Left lung (tissue), 10 donors: ENCODE results near the gene MRGPRF. TPM values are rescaled to one million over a fixed set of nuclear protein-coding genes. Genes with fewer than 3 reads are reported as not detected.
"Not testable (repeated sequence)": the region's sequence is repeated elsewhere in the genome, so short reads cannot be mapped to it uniquely, and the experiment has no call there.

ENCODE experiments used
- ATAC-seq: fragments of 200-7000 bp; cut with Tn5 transposase; one replicate; pipeline ENCODE4 v1.9.1; 2020; ENCODE audit warnings: moderate library complexity
- DNase-seq, 4 donors: peaks; one replicate each; pipeline ENCODE4 v3.0.0-alpha.2; 2013 to 2020
- H3K27ac ChIP-seq, 2 donors: fragments of 200-600 bp; sonication (generic) in 1 of 2; one replicate each; pipeline versions ENCODE4 v1.5.0 to v1.8.0; 2020 to 2021
- H3K27me3 ChIP-seq, 2 donors: fragments of 200-600 bp; sonication (generic) in 1 of 2; one replicate each; pipeline versions ENCODE4 v1.5.0 to v1.8.0; 2020 to 2021
- H3K36me3 ChIP-seq, 2 donors: fragments of 200-600 bp; sonication (generic) in 1 of 2; one replicate each; pipeline versions ENCODE4 v1.5.0 to v1.8.0; 2020 to 2021
- H3K4me1 ChIP-seq, 2 donors: fragments of 200-600 bp; one replicate each; pipeline ENCODE4 v1.8.0; 2021
- H3K4me3 ChIP-seq, 2 donors: fragments of 200-600 bp; sonication (generic) in 1 of 2; one replicate each; pipeline versions ENCODE4 v1.5.0 to v1.8.0; 2020 to 2021; ENCODE audit warnings: mild to moderate bottlenecking in 1 of 2
- H3K9me3 ChIP-seq, 2 donors: fragments of 200-600 bp; sonication (generic) in 1 of 2; one replicate each; pipeline versions ENCODE4 v1.5.0 to v1.8.0; 2020 to 2021
- intact Hi-C, 2 donors: fragments of 100-400 bp; cut with DNase I; formaldehyde crosslinking; loops; one replicate each; pipeline versions ENCODE4 v1.11.2 to v1.14.2; 2022
- polyA plus RNA-seq, 6 donors: library from polyadenylated mRNA; unstranded; fragments of 120-200 nt; gene quantifications; one replicate each; pipeline ENCODE4 v1.2.1, GENCODE V29; 2013; ENCODE audit not compliant: insufficient read length in 6 of 6
- total RNA-seq, 2 donors: library from RNA; stranded (reverse); fragmentation: NEBNext Ultra II Directional; extraction: Animal tissue kit (Norgen Biotek cat#: 25700); gene quantifications; one replicate each; pipeline ENCODE4 v1.2.1, GENCODE V29; 2021
- TF ChIP-seq, protein P1 (sequence below), 2 donors: fragments of 200-600 bp; sonication (generic) in 1 of 2; IDR thresholded peaks; one replicate each; pipeline versions ENCODE4 v1.5.0 to v1.8.0; 2021; ENCODE audit warnings: antibody characterized with exemption in 2 of 2
- donor health status: DM: no; HTN: yes; CAD: no.
- donor health status: DM: no; HTN: no; CAD: no.

MRGPRF gene
- total and polyA plus RNA-seq, 8 donors, result 4.2 to 22.6 (median 6.2) TPM

DNA sequence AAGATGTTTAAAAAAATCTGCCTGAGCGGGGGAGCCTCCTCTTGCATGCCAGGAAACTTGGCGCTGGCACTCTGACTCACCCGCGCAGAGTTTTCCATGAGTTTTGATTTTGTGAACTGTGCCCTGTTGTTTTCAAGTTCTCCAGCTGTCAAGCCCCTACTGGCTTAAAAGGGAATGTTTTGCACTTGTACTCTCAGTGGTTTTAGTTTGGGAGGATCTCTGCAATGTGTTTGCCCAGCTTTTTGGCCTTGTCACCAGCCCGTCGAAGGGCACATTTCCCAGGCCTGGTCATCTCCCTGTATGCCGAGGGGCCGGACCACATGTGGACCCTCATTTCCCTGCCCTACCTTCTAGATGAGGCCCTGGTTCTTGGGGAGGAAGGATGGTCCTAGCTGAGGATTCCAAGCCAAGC, 12.2 kb downstream of the MRGPRF start:
- H3K27me3 ChIP-seq, result peaks cover 0 to 46% of the 10 kb centered on the region in 2 donors
- peak; percentile 13 to 59 (median 30) for DNase-seq
- no peak overlapping the region for H3K4me3 ChIP-seq
- peaks cover 0 to 7% of the 10 kb centered on the region in 2 donors for H3K4me1 ChIP-seq
- TF ChIP-seq, protein P1, sequence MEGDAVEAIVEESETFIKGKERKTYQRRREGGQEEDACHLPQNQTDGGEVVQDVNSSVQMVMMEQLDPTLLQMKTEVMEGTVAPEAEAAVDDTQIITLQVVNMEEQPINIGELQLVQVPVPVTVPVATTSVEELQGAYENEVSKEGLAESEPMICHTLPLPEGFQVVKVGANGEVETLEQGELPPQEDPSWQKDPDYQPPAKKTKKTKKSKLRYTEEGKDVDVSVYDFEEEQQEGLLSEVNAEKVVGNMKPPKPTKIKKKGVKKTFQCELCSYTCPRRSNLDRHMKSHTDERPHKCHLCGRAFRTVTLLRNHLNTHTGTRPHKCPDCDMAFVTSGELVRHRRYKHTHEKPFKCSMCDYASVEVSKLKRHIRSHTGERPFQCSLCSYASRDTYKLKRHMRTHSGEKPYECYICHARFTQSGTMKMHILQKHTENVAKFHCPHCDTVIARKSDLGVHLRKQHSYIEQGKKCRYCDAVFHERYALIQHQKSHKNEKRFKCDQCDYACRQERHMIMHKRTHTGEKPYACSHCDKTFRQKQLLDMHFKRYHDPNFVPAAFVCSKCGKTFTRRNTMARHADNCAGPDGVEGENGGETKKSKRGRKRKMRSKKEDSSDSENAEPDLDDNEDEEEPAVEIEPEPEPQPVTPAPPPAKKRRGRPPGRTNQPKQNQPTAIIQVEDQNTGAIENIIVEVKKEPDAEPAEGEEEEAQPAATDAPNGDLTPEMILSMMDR (IDR thresholded peaks at IDR 0.05), result no peak
- H3K27ac ChIP-seq, result no peak overlapping the region
- H3K9me3 ChIP-seq, result no peaks in the 10 kb centered on the region
- peak; percentile 45 for ATAC-seq
- intact Hi-C loops, result no loop called here
- no peaks in the 10 kb centered on the region for H3K36me3 ChIP-seq

DNA sequence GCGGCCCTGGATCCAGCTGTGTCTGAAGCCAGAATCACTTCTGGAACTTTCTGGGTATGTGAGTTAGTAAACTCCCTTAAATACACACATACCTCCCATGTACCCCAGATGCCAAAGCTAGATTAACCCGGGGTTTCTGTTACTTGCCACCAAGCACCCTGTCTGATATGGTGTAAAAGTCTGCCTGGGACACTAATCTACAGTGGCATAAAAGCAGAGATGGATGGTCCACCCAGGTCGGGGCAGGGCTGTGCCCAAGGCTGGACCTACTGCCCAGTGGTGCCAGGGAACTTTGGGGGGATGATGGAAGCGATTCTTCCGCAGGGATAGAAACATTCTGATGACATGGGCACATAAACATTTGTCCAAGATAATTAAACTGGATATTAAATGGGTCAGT, 12.7 kb downstream of the MRGPRF start:
- Histone ChIP-seq H3K4me1 (peaks cover 0 to 7% of the 10 kb centered on the region in 2 donors), H3K9me3 (no peaks in the 10 kb centered on the region), H3K36me3 (no peaks in the 10 kb centered on the region), H3K27me3 (peaks cover 0 to 42% of the 10 kb centered on the region in 2 donors), H3K4me3 (no peak overlapping the region), H3K27ac (no peak overlapping the region)
- DNase-seq (peak in 1 of 4 donors; percentile 22), ATAC-seq (no peak)
- intact Hi-C loops, result no loop called here
- TF ChIP-seq, protein P1 (IDR thresholded peaks at IDR 0.05), result no peak

GRCh38 chr11:68999748-69000355, 13.2 kb downstream of the MRGPRF start:
- intact Hi-C loops, result not testable (repeated sequence)

DNA sequence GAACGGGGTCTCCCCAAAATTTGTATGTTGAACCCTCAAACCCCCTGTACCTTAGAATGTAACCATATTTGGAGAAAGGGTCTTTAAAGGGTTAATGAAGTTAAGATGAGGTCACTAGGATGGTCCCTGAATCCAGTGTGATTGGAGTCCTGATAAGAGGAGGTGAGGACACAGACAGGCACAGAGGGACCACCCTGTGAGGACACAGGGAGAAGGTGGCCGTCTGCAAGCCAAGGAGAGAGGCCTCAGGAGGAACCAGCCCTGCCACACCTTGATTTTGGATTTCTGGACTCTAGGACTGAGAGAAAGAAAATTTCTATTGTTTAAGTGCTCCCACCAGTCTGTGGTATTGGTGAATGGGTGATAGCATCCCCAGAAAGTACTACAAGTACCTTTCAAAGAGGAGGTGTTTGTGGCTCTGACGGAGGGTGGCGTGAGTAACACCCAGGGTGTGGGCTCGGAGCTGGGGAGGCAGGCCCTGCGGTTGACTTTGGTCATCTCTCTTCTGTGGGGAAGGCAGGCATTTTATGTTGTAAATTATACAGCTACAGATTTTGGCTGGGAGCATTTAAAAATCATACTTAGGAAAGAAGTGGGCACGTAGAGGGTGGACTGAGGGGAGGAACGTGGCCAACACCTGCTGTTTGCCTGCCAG, 13.8 kb downstream of the MRGPRF start:
- H3K4me3 ChIP-seq, result no peak overlapping the region
- intact Hi-C loops, result no loop called here
- peak in 2 of 4 donors; percentile 13 to 39 for DNase-seq
- H3K9me3 ChIP-seq, result no peaks in the 10 kb centered on the region
- TF ChIP-seq, protein P1 (IDR thresholded peaks at IDR 0.05), result no peak
- H3K27ac ChIP-seq, result no peak overlapping the region
- no peak for ATAC-seq
- H3K27me3 ChIP-seq, result peaks cover 0 to 35% of the 10 kb centered on the region in 2 donors
- H3K36me3 ChIP-seq, result no peaks in the 10 kb centered on the region
- peaks cover 0 to 7% of the 10 kb centered on the region in 2 donors for H3K4me1 ChIP-seq

More at GRCh38 chr11:68999748-69000355, 13.2 kb downstream of the MRGPRF start:
- peaks cover 0 to 36% of the 10 kb centered on the region in 2 donors for H3K27me3 ChIP-seq
- ATAC-seq, H3K9me3 ChIP-seq, H3K27ac ChIP-seq, H3K36me3 ChIP-seq, H3K4me3 ChIP-seq, H3K4me1 ChIP-seq: not testable (repeated sequence)
- peak in 2 of 4 donors; percentile 13 to 42 for DNase-seq

DNA sequence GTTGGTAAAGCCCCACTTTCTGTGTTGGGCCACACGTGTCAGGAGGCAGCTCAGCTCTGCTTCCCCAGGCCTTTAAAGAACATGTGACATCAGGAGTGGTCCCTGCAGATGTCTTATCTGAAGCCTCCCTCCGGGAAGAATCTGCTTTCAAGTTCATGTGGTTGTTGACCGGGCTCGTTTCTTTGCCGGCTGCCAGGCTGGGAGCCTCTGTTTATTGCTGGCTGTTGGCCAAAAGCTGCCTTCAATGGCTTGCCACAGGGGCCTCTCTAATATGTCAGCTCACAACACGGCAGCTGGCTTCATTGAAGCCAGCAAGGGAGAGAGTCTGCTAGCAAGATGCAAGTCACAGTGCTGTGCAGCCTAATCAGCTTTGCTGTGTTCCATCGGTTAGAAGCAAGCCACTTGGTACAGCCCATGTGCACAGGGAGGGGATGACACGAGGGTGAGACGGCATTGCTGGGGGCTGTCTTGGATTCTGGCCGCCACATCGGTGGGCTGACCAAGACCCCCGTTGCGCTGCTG, 14.6 kb downstream of the MRGPRF start:
- TF ChIP-seq, protein P1 (IDR thresholded peaks at IDR 0.05), result no peak
- no peaks in the 10 kb centered on the region for H3K36me3 ChIP-seq
- intact Hi-C loops, result no loop called here
- peaks cover 0 to 35% of the 10 kb centered on the region in 2 donors for H3K27me3 ChIP-seq
- DNase-seq, result peak in 3 of 4 donors; percentile 21 to 54 (median 31)
- no peak overlapping the region for H3K4me3 ChIP-seq
- H3K4me1 ChIP-seq, result peaks cover 0 to 7% of the 10 kb centered on the region in 2 donors
- H3K27ac ChIP-seq, result no peak overlapping the region
- ATAC-seq, result no peak
- H3K9me3 ChIP-seq, result no peaks in the 10 kb centered on the region
